Upper lobe of right lung (tissue), 1 donor: ENCODE data around the gene DYNLRB1. TPM values are rescaled to one million over a fixed set of nuclear protein-coding genes. Genes with fewer than 3 reads are reported as not detected.

Experiments used
- ATAC-seq: fragments of 200-7000 bp; cut with Tn5 transposase; one replicate; pipeline ENCODE4 v1.9.1; 2020; ENCODE audit warnings: mild to moderate bottlenecking, moderate library complexity
- DNase-seq: peaks from one replicate; pipeline ENCODE4 v3.0.0-alpha.2; 2020
- H3K27ac ChIP-seq: fragments of 200-600 bp; one replicate; pipeline ENCODE4 v1.8.0; 2022
- H3K27me3 ChIP-seq: fragments of 200-600 bp; one replicate; pipeline ENCODE4 v1.8.0; 2022; ENCODE audit warnings: mild to moderate bottlenecking
- H3K36me3 ChIP-seq: fragments of 200-600 bp; one replicate; pipeline ENCODE4 v1.8.0; 2022
- H3K4me1 ChIP-seq: fragments of 200-600 bp; one replicate; pipeline ENCODE4 v1.8.0; 2022
- H3K4me3 ChIP-seq: fragments of 200-600 bp; one replicate; pipeline ENCODE4 v1.8.0; 2022; ENCODE audit warnings: mild to moderate bottlenecking
- H3K9me3 ChIP-seq: fragments of 200-600 bp; one replicate; pipeline ENCODE4 v1.8.0; 2022
- CTCF ChIP-seq: fragments of 200-600 bp; IDR thresholded peaks from one replicate; pipeline ENCODE4 v1.8.0; 2022; ENCODE audit warnings: antibody characterized with exemption
- intact Hi-C: fragments of 100-400 bp; cut with DNase I; formaldehyde crosslinking; loops from one replicate; pipeline ENCODE4 v1.11.0; 2022
- total RNA-seq: library from RNA; stranded (reverse); fragmentation: NEBNext Ultra II Directional; extraction: Animal tissue kit (Norgen Biotek cat#: 25700); gene quantifications from one replicate; pipeline ENCODE4 v1.2.1, GENCODE V29; 2021
- donor health status: DM: no; HTN: yes; CAD: no; lungs with severe emphysema.

DYNLRB1 gene
- total RNA-seq, 1 donor from 2014 or later: 146 TPM

GRCh38 chr20:34542439-34542838 lies 26.2 kb downstream of the DYNLRB1 start:
- intact Hi-C loops: no loop called here
- TF ChIP-seq CTCF: no peak
- Histone ChIP-seq H3K36me3 (peaks cover 42% of the 10 kb centered on the region), H3K4me3 (no peak overlapping the region), H3K9me3 (no peaks in the 10 kb centered on the region), H3K4me1 (peaks cover 5% of the 10 kb centered on the region), H3K27me3 (no peaks in the 10 kb centered on the region), H3K27ac (no peak overlapping the region)
- ATAC-seq: no peak
- DNase-seq: no peak

- DNase-seq (no peak), ATAC-seq (no peak)
- no peak overlapping the region for H3K27ac ChIP-seq
- peaks cover 3% of the 10 kb centered on the region for H3K4me1 ChIP-seq
- H3K36me3 ChIP-seq: peaks cover 35% of the 10 kb centered on the region
- no peaks in the 10 kb centered on the region for H3K27me3 ChIP-seq
- no peak overlapping the region for H3K4me3 ChIP-seq
- intact Hi-C loops: no loop called here
- TF ChIP-seq CTCF: no peak
- no peaks in the 10 kb centered on the region for H3K9me3 ChIP-seq
These were observed 27.3 kb downstream of the DYNLRB1 start for GRCh38 chr20:34543463-34544056.

- Histone ChIP-seq H3K9me3 (no peaks in the 10 kb centered on the region), H3K27me3 (no peaks in the 10 kb centered on the region), H3K36me3 (peaks cover 28% of the 10 kb centered on the region), H3K27ac (no peak overlapping the region), H3K4me1 (no peaks in the 10 kb centered on the region), H3K4me3 (peak overlapping the region; percentile 16)
- intact Hi-C loops: no loop called here
- ATAC-seq: peak; percentile 74
- no peak for TF ChIP-seq CTCF
- no peak for DNase-seq
These were observed 28.0 kb downstream of the DYNLRB1 start for GRCh38 chr20:34544109-34544796.

- TF ChIP-seq CTCF: no peak
- intact Hi-C loops: no loop called here
These were observed 30.5 kb downstream of the DYNLRB1 start for GRCh38 chr20:34546751-34547181.

GRCh38 chr20:34547844-34548613 lies 31.8 kb downstream of the DYNLRB1 start:
- TF ChIP-seq CTCF: no peak
- Histone ChIP-seq H3K36me3 (no peaks in the 10 kb centered on the region), H3K4me1 (no peaks in the 10 kb centered on the region), H3K4me3 (no peak overlapping the region), H3K9me3 (no peaks in the 10 kb centered on the region), H3K27ac (no peak overlapping the region), H3K27me3 (no peaks in the 10 kb centered on the region)
- ATAC-seq: peak; percentile 21
- intact Hi-C loops: no loop called here
- DNase-seq: no peak

More at GRCh38 chr20:34546751-34547181, 30.5 kb downstream of the DYNLRB1 start:
- H3K9me3 ChIP-seq: no peaks in the 10 kb centered on the region
- H3K27ac ChIP-seq: no peak overlapping the region
- DNase-seq (no peak), ATAC-seq (no peak)
- H3K4me3 ChIP-seq: no peak overlapping the region
- H3K27me3 ChIP-seq: no peaks in the 10 kb centered on the region
- peaks cover 4% of the 10 kb centered on the region for H3K36me3 ChIP-seq
- no peaks in the 10 kb centered on the region for H3K4me1 ChIP-seq
